ENCODE data around the gene DBN1.

Gene DBN1

DNA sequence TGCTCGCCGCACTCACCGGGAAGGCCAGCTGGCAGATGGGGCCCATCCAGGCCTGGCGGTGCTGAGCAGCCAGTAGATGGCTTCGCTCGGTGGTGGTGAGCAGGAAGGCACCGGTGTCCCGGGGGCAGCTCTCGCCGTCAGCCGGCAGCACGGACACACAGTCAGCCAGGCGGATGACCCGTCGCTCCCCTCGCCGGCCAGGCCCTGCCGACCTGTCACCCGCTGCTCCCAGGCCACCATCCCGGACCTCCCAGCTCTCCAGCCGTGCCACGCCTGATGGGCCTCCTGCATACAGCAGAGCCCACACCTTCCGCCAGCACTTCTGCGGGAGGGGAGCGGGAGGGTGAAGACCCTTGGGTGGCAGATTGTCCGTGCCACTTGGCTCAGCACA is 34.8 kb upstream of the DBN1 start:
- Mint-ChIP-seq H3K9me3 (no peaks in the 10 kb centered on the region), H3K27me3 (ENCODE audit: low read depth) (peaks cover 4% of the 10 kb centered on the region), H3K36me3 (ENCODE audit: low read depth) (peaks cover 30% of the 10 kb centered on the region), H3K27ac (no peak overlapping the region), H3K4me3 (no peak overlapping the region), H3K4me1 (peaks cover 10% of the 10 kb centered on the region)
- TF ChIP-seq CTCF (IDR thresholded peaks at IDR 0.05; ENCODE audit: unreplicated experiment in 3 of 3), result no peak

DNA sequence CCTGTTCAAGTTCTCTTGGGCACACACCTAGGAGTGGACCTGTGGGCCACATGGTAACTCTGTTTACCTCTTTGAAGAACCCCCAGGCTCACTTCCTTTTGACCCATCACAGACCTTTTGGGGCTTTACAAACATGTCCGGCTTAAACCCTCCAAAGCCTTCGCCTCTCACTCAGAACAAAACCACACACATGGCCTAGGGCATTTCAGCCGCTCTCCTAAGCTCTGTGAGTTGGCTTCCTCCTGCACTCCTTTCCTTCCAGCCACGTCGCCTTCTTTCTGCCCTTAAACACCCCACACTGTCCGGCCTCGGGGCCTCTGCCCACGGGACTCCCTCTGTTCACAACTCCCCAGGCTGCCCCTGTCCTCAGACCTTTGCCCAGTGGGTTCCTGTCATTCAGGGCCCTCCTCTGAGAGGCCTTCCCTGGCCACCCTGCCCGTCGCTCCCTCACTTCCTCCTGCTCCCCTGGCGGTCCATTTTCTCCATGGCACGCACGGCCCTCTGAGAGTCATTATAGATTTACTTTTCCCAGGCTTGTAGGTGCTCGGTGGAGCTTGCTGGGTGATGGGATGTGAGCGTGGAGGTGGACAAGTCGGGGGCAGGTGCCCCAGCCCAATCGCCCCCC is 34.3 kb upstream of the DBN1 start:
- Mint-ChIP-seq H3K27me3 (ENCODE audit: low read depth) (peaks cover 4% of the 10 kb centered on the region), H3K4me1 (peaks cover 10% of the 10 kb centered on the region), H3K36me3 (ENCODE audit: low read depth) (peaks cover 25% of the 10 kb centered on the region), H3K9me3 (no peaks in the 10 kb centered on the region), H3K4me3 (no peak overlapping the region), H3K27ac (no peak overlapping the region)
- no peak for TF ChIP-seq CTCF (IDR thresholded peaks at IDR 0.05; ENCODE audit: unreplicated experiment in 3 of 3)

DNA sequence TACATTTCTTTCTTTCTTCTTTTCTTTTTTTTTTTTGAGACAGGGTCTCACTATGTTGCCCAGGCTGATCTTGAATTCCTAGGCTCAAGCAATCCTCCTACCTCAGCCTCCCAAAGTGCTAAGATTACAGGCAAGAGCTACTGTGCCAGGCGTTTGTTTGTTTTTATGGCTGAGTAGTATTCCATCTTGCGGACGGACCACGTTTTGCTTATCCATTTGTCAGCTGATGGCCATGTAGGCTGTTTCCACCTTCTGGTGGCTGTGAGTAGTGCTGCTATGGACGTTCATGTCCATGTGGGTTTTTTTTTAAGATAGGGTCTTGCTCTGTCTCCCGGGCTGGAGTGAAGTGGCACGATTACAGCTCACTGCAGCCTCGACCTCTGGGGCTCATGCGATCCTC is 33.7 kb upstream of the DBN1 start:
- no peak overlapping the region for H3K4me3 Mint-ChIP-seq
- peaks cover 10% of the 10 kb centered on the region for H3K4me1 Mint-ChIP-seq
- TF ChIP-seq CTCF (IDR thresholded peaks at IDR 0.05; ENCODE audit: unreplicated experiment in 3 of 3), result no peak
- peaks cover 25% of the 10 kb centered on the region for H3K36me3 Mint-ChIP-seq (ENCODE audit: low read depth)
- H3K27me3 Mint-ChIP-seq (ENCODE audit: low read depth), result peaks cover 4% of the 10 kb centered on the region
- H3K9me3 Mint-ChIP-seq, result no peaks in the 10 kb centered on the region
- H3K27ac Mint-ChIP-seq, result no peak overlapping the region

GRCh38 chr5:177505075-177505474 is 31.6 kb upstream of the DBN1 start:
- no peak overlapping the region for H3K27ac Mint-ChIP-seq

DNA sequence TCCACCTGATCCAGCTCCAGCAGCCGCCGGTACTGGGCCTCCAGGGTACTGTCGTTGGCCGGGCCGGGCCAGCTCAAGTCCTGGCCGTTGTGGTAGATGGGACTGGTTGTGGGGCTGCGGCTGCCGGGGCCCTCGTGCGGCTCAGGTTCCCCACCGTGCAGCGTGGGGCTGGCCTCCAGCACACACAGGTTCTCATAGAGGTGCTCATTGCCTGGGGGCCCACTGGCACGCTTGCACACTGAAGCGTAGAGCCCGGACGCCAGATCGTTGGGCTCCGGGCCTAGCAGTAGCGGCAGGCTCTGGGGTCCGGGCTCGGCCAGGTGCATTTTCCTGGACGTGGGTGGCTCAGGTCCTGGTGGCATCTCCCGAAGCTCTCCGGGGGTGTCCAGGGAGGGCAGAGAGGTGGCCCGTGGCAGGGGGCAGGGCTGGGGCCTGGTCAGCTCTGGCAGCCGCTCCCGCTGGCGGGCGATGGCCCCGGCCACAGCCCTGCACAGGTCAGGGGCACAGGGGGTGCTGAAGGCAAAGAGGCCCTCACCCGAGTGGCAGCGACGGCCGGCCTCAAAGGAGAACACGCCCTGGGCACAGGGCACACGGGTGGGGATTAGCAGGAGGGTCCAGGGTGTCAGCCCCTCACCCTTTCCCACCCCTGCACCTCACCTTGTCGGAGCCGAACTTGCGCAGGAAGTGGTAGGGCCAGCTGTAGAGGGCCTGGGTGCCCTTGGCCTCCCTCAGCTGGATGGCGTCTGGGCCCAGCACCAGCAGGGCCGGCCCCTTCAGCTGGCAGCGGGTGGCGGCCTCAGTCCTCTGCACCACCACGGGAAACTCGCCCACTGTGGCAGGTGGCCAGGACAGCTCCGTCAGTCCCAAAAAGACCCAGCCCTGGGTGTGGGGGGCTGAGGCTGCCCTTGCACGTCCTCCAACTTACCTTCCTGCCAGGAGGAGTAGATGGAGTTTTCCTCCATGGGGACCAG is 30.9 kb upstream of the DBN1 start:
- Mint-ChIP-seq H3K27ac (no peak overlapping the region), H3K9me3 (no peaks in the 10 kb centered on the region), H3K27me3 (ENCODE audit: low read depth) (peaks cover 7% of the 10 kb centered on the region), H3K36me3 (ENCODE audit: low read depth) (peaks cover 10% of the 10 kb centered on the region), H3K4me1 (peaks cover 21% of the 10 kb centered on the region), H3K4me3 (no peak overlapping the region)
- TF ChIP-seq CTCF (IDR thresholded peaks at IDR 0.05; ENCODE audit: unreplicated experiment in 3 of 3), result no peak

More at GRCh38 chr5:177505075-177505474, 31.6 kb upstream of the DBN1 start:
- H3K36me3 Mint-ChIP-seq (ENCODE audit: low read depth), result peaks cover 10% of the 10 kb centered on the region
- H3K4me3 Mint-ChIP-seq, result no peak overlapping the region
- no peaks in the 10 kb centered on the region for H3K9me3 Mint-ChIP-seq
- peaks cover 4% of the 10 kb centered on the region for H3K27me3 Mint-ChIP-seq (ENCODE audit: low read depth)
- H3K4me1 Mint-ChIP-seq, result peaks cover 18% of the 10 kb centered on the region
- no peak for TF ChIP-seq CTCF (IDR thresholded peaks at IDR 0.05; ENCODE audit: unreplicated experiment in 3 of 3)
